ENCODE measurements around the gene BNC2.

Gene BNC2

GRCh38 chr9:16431666-16432392 is 438.6 kb downstream of the BNC2 start:
- Histone ChIP-seq H3K4me3 (ENCODE audit: low read length) (no peak overlapping the region), H3K27me3 (ENCODE audit: control insufficient read depth, insufficient read depth, low read length) (no peaks in the 10 kb centered on the region), H3K36me3 (ENCODE audit: insufficient read depth, low read length) (peaks cover 27% of the 10 kb centered on the region), H3K4me1 (ENCODE audit: control insufficient read depth, insufficient read depth, low read length) (no peaks in the 10 kb centered on the region), H3K9ac (ENCODE audit: low read depth, low read length) (no peak overlapping the region), H3K4me2 (ENCODE audit: low read length) (no peak overlapping the region), H3K9me3 (replicated peaks; ENCODE audit: low read length) (no peaks in the 10 kb centered on the region)

DNA sequence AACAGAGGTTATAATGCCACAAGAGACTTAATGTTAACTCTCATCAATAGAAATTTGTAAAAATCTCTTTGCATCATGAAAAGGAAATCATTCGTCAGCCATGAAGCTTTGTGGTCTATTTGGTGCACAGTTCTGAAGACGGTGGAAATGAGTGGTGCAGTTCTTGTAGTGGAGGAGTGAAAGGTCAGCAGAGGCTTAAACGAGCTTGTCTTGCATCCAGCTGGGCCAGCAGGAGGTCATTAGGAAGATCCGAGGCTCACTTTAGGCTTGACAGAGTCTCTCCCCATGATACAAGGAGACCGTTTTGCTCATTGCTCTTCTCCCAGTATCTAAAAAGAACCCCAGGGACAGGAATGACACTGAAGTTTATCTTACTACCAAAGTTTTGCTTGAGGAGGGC is 440.8 kb downstream of the BNC2 start:
- peaks cover 11% of the 10 kb centered on the region for H3K36me3 ChIP-seq (ENCODE audit: insufficient read depth, low read length)
- no peaks in the 10 kb centered on the region for H3K27me3 ChIP-seq (ENCODE audit: control insufficient read depth, insufficient read depth, low read length)
- H3K4me3 ChIP-seq (ENCODE audit: low read length) = no peak overlapping the region
- H3K4me2 ChIP-seq (ENCODE audit: low read length) = no peak overlapping the region
- no peaks in the 10 kb centered on the region for H3K9me3 ChIP-seq (replicated peaks; ENCODE audit: low read length)
- H3K4me1 ChIP-seq (ENCODE audit: control insufficient read depth, insufficient read depth, low read length) = peaks cover 14% of the 10 kb centered on the region
- H3K9ac ChIP-seq (ENCODE audit: low read depth, low read length) = no peak overlapping the region

- no peaks in the 10 kb centered on the region for H3K9me3 ChIP-seq (replicated peaks; ENCODE audit: low read length)
- peaks cover 11% of the 10 kb centered on the region for H3K36me3 ChIP-seq (ENCODE audit: insufficient read depth, low read length)
- peaks cover 14% of the 10 kb centered on the region for H3K4me1 ChIP-seq (ENCODE audit: control insufficient read depth, insufficient read depth, low read length)
- no peaks in the 10 kb centered on the region for H3K27me3 ChIP-seq (ENCODE audit: control insufficient read depth, insufficient read depth, low read length)
- no peak overlapping the region for H3K4me2 ChIP-seq (ENCODE audit: low read length)
- H3K9ac ChIP-seq (ENCODE audit: low read depth, low read length) = no peak overlapping the region
- no peak overlapping the region for H3K4me3 ChIP-seq (ENCODE audit: low read length)
These were observed 442.5 kb downstream of the BNC2 start for GRCh38 chr9:16427873-16428427.

GRCh38 chr9:16426716-16427115 is 443.8 kb downstream of the BNC2 start:
- Histone ChIP-seq H3K9ac (ENCODE audit: low read depth, low read length) (no peak overlapping the region), H3K36me3 (ENCODE audit: insufficient read depth, low read length) (peaks cover 11% of the 10 kb centered on the region)

GRCh38 chr9:16425562-16426231 is 444.8 kb downstream of the BNC2 start:
- no peaks in the 10 kb centered on the region for H3K9me3 ChIP-seq (replicated peaks; ENCODE audit: low read length)
- H3K36me3 ChIP-seq (ENCODE audit: insufficient read depth, low read length) = peaks cover 11% of the 10 kb centered on the region
- H3K27me3 ChIP-seq (ENCODE audit: control insufficient read depth, insufficient read depth, low read length) = no peaks in the 10 kb centered on the region
- peak overlapping the region; percentile 71 for H3K4me2 ChIP-seq (ENCODE audit: low read length)
- H3K4me1 ChIP-seq (ENCODE audit: control insufficient read depth, insufficient read depth, low read length) = peaks cover 21% of the 10 kb centered on the region
- peak overlapping the region; percentile 8 for H3K9ac ChIP-seq (ENCODE audit: low read depth, low read length)
- H3K4me3 ChIP-seq (ENCODE audit: low read length) = peak overlapping the region; percentile 37

More at GRCh38 chr9:16426716-16427115, 443.8 kb downstream of the BNC2 start:
- Histone ChIP-seq H3K27me3 (ENCODE audit: control insufficient read depth, insufficient read depth, low read length) (no peaks in the 10 kb centered on the region), H3K4me1 (ENCODE audit: control insufficient read depth, insufficient read depth, low read length) (peaks cover 16% of the 10 kb centered on the region), H3K4me3 (ENCODE audit: low read length) (no peak overlapping the region), H3K4me2 (ENCODE audit: low read length) (no peak overlapping the region), H3K9me3 (replicated peaks; ENCODE audit: low read length) (no peaks in the 10 kb centered on the region)

DNA sequence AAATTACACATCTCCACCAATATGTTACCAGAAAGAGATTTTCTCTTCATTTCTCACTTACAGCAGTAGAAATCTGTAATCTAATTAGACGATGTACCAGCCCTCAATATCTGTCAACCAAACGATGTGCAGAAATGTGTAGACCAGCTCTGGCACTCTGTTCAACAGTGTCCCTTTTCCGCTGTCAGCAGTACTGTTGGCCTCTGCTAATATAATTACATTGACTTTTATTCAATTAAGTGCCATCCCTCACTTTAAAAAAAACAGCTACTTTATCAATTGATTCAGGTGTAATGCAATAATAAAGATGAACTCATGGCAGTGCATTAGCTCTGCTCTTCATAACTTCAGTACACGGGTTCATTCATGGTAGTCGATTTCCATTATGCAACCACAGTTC is 448.4 kb downstream of the BNC2 start:
- no peaks in the 10 kb centered on the region for H3K27me3 ChIP-seq (ENCODE audit: control insufficient read depth, insufficient read depth, low read length)
- peaks cover 8% of the 10 kb centered on the region for H3K36me3 ChIP-seq (ENCODE audit: insufficient read depth, low read length)
- H3K9me3 ChIP-seq (replicated peaks; ENCODE audit: low read length) = no peaks in the 10 kb centered on the region
- no peak overlapping the region for H3K4me3 ChIP-seq (ENCODE audit: low read length)
- H3K9ac ChIP-seq (ENCODE audit: low read depth, low read length) = no peak overlapping the region
- H3K4me1 ChIP-seq (ENCODE audit: control insufficient read depth, insufficient read depth, low read length) = peaks cover 35% of the 10 kb centered on the region
- H3K4me2 ChIP-seq (ENCODE audit: low read length) = no peak overlapping the region

GRCh38 chr9:16421532-16421931 is 448.9 kb downstream of the BNC2 start:
- H3K4me2 ChIP-seq (ENCODE audit: low read length) = no peak overlapping the region
- H3K4me1 ChIP-seq (ENCODE audit: control insufficient read depth, insufficient read depth, low read length) = peaks cover 39% of the 10 kb centered on the region
- H3K36me3 ChIP-seq (ENCODE audit: insufficient read depth, low read length) = peaks cover 8% of the 10 kb centered on the region
- no peak overlapping the region for H3K4me3 ChIP-seq (ENCODE audit: low read length)
- no peaks in the 10 kb centered on the region for H3K27me3 ChIP-seq (ENCODE audit: control insufficient read depth, insufficient read depth, low read length)
- H3K9ac ChIP-seq (ENCODE audit: low read depth, low read length) = no peak overlapping the region
- H3K9me3 ChIP-seq (replicated peaks; ENCODE audit: low read length) = no peaks in the 10 kb centered on the region

GRCh38 chr9:16419124-16419523 is 451.3 kb downstream of the BNC2 start:
- Histone ChIP-seq H3K9ac (ENCODE audit: low read depth, low read length) (no peak overlapping the region), H3K4me3 (ENCODE audit: low read length) (no peak overlapping the region), H3K4me1 (ENCODE audit: control insufficient read depth, insufficient read depth, low read length) (peaks cover 30% of the 10 kb centered on the region), H3K27me3 (ENCODE audit: control insufficient read depth, insufficient read depth, low read length) (no peaks in the 10 kb centered on the region), H3K9me3 (replicated peaks; ENCODE audit: low read length) (no peaks in the 10 kb centered on the region), H3K36me3 (ENCODE audit: insufficient read depth, low read length) (peaks cover 8% of the 10 kb centered on the region), H3K4me2 (ENCODE audit: low read length) (no peak overlapping the region)

DNA sequence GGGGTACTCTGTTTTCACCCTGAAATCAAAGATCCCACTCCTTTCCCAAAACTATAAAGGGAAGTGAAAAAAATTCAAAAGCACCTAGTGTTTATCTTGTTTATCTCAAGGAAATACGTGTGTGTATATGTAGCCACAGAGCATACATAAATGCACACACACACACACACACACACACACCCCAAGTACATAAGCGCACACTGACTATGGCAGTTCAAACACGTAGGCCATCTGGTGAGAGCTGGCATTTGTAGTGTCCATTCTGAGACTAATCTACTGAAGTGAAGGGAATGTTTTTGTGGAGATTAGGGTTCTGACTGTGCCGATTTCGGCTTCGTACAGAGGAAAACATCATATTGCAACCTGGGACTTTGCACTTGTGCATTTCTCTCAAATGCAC is 451.7 kb downstream of the BNC2 start:
- Histone ChIP-seq H3K4me1 (ENCODE audit: control insufficient read depth, insufficient read depth, low read length) (peaks cover 34% of the 10 kb centered on the region), H3K4me3 (ENCODE audit: low read length) (no peak overlapping the region), H3K27me3 (ENCODE audit: control insufficient read depth, insufficient read depth, low read length) (no peaks in the 10 kb centered on the region), H3K9ac (ENCODE audit: low read depth, low read length) (no peak overlapping the region), H3K36me3 (ENCODE audit: insufficient read depth, low read length) (peaks cover 8% of the 10 kb centered on the region), H3K9me3 (replicated peaks; ENCODE audit: low read length) (no peaks in the 10 kb centered on the region), H3K4me2 (ENCODE audit: low read length) (no peak overlapping the region)

DNA sequence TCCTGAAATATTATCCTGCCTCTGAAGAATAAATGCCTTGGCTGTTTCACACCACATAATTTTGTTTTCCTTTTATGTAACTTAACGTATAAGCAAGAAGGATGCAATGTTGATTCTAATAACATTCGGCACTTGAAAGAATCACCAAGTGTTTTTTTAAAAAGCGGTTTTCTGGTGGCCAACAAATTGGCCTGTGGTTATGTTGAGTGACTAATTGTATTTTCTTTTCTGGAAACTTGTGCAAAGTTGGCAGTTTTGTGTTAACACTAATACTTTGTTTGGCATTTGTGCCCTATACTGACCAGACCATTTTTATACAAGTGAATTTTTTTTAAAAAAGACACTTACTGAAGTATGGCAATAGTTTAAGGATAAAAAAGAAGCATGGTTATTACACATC is 452.7 kb downstream of the BNC2 start:
- H3K36me3 ChIP-seq (ENCODE audit: insufficient read depth, low read length) = peaks cover 9% of the 10 kb centered on the region
- H3K4me1 ChIP-seq (ENCODE audit: control insufficient read depth, insufficient read depth, low read length) = peaks cover 42% of the 10 kb centered on the region
- H3K4me2 ChIP-seq (ENCODE audit: low read length) = peak overlapping the region; percentile 79
- H3K9ac ChIP-seq (ENCODE audit: low read depth, low read length) = peak overlapping the region; percentile 72
- no peaks in the 10 kb centered on the region for H3K27me3 ChIP-seq (ENCODE audit: control insufficient read depth, insufficient read depth, low read length)
- no peaks in the 10 kb centered on the region for H3K9me3 ChIP-seq (replicated peaks; ENCODE audit: low read length)
- peak overlapping the region; percentile 46 for H3K4me3 ChIP-seq (ENCODE audit: low read length)

DNA sequence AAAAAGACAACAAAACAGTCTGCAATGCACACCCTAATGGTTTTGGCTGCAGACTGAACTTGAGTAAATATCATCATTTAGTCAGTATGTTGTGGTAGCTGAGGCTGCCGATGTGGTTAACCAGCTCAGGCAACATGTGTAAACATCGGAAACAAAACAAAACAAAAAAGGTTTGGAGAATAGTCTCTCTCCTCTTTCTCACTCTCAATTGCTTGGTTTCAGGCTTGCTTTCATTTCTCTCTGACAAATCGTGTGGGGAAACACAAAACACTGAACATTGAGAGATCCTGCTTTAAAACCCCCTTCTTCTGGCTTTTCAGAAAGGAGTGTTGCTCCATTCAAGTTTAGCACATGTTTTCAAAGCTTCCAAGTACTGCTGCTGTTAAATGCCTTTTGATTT is 453.3 kb downstream of the BNC2 start:
- Histone ChIP-seq H3K27me3 (ENCODE audit: control insufficient read depth, insufficient read depth, low read length) (no peaks in the 10 kb centered on the region), H3K4me1 (ENCODE audit: control insufficient read depth, insufficient read depth, low read length) (peaks cover 43% of the 10 kb centered on the region), H3K36me3 (ENCODE audit: insufficient read depth, low read length) (peaks cover 13% of the 10 kb centered on the region), H3K4me3 (ENCODE audit: low read length) (peak overlapping the region; percentile 46), H3K4me2 (ENCODE audit: low read length) (peak overlapping the region; percentile 79), H3K9ac (ENCODE audit: low read depth, low read length) (peak overlapping the region; percentile 72), H3K9me3 (replicated peaks; ENCODE audit: low read length) (no peaks in the 10 kb centered on the region)
